H1 (cell line): ENCODE measurements around the gene KHDRBS1. TPM values are rescaled to one million over a fixed set of nuclear protein-coding genes. Genes with fewer than 3 reads are reported as not detected.
A peak's percentile ranks its signal among the peaks of the same experiment; 100 is the strongest.

Experiments used
- CTCF ChIA-PET: fragments of 300-600 bp; sonication (Branson Sonifier 250); formaldehyde crosslinking; loops from one replicate; lab custom pipeline; 2021; ENCODE audit not compliant: partially characterized antibody; lab: Charles Lee
- POLR2A ChIA-PET: fragments of 300-600 bp; sonication (Branson Sonifier 250); formaldehyde crosslinking; loops from one replicate; lab custom pipeline; 2021; ENCODE audit warnings: inconsistent platforms; ENCODE audit not compliant: partially characterized antibody; lab: Charles Lee
- DNase-seq, 2 experiments: peaks; one replicate each; pipeline versions ENCODE4 v3.0.0 to v3.0.0-alpha.2; 2010 to 2022; ENCODE audit warnings: low spot score in 2 of 2, low read depth in 1 of 2, mixed read lengths in 1 of 2
- FAIRE-seq: peaks from 2 replicates; lab custom pipeline; 2011; peaks lifted over from hg19 to GRCh38; lab: Jason Lieb, UNC
- H2AFZ ChIP-seq: 2 replicates; pipeline ENCODE4 v1.8.1; 2012; ENCODE audit warnings: low read length, inconsistent platforms
- H2AK5ac ChIP-seq: 2 replicates; pipeline ENCODE4 v1.6.1; 2013; ENCODE audit warnings: low read depth, low read length
- H2BK120ac ChIP-seq: replicated peaks from 2 replicates; pipeline ENCODE3; 2013; ENCODE audit warnings: low read depth, low read length, inconsistent platforms
- H2BK12ac ChIP-seq: 2 replicates; pipeline ENCODE4 v1.6.1; 2013; ENCODE audit warnings: low read depth, low read length
- H2BK15ac ChIP-seq: 2 replicates; pipeline ENCODE4 v1.6.1; 2013; ENCODE audit warnings: low read length
- H2BK20ac ChIP-seq: 2 replicates; pipeline ENCODE4 v1.6.1; 2013; ENCODE audit warnings: low read length
- H2BK5ac ChIP-seq: 2 replicates; pipeline ENCODE4 v1.6.1; 2013; ENCODE audit warnings: low read depth, low read length
- H3K14ac ChIP-seq: 2 replicates; pipeline ENCODE4 v1.6.1; 2013; ENCODE audit warnings: inconsistent platforms; ENCODE audit not compliant: insufficient read length
- H3K18ac ChIP-seq: 2 replicates; pipeline ENCODE4 v1.6.1; 2013; ENCODE audit warnings: low read length; ENCODE audit errors: extremely low read depth
- H3K23ac ChIP-seq: 2 replicates; pipeline ENCODE4 v1.6.1; 2013; ENCODE audit warnings: inconsistent platforms; ENCODE audit not compliant: insufficient read length
- H3K23me2 ChIP-seq: 2 replicates; pipeline ENCODE4 v1.6.1; 2013; ENCODE audit warnings: low read depth, low read length
- H3K27ac ChIP-seq: 2 replicates; pipeline ENCODE4 v1.6.1; 2011; ENCODE audit warnings: low read depth, low read length, inconsistent platforms
- H3K27me3 ChIP-seq, 4 experiments: replicated peaks in 1 of 4; 1 replicate in 1 of 4; 2 replicates in 3 of 4; pipeline versions ENCODE4 v1.6.1 to v1.8.1; 2011 to 2013; ENCODE audit warnings: low read length in 3 of 4, mild to moderate bottlenecking in 3 of 4, inconsistent platforms in 2 of 4, mixed read lengths in 2 of 4, moderate library complexity in 1 of 4; ENCODE audit not compliant: control insufficient read depth in 3 of 4, insufficient read depth in 3 of 4; ENCODE audit errors: extremely low read depth in 1 of 4
- H3K36me3 ChIP-seq, 4 experiments: 2 replicates each; pipeline versions ENCODE4 v1.6.1 to v1.8.1; 2011 to 2013; ENCODE audit warnings: mild to moderate bottlenecking in 4 of 4, low read length in 3 of 4, moderate library complexity in 2 of 4, control low read depth in 1 of 4, inconsistent platforms in 1 of 4; ENCODE audit not compliant: insufficient read depth in 4 of 4, control insufficient read depth in 2 of 4
- H3K4ac ChIP-seq: replicated peaks from 2 replicates; pipeline ENCODE3; 2013; ENCODE audit warnings: low read length, low read depth, mixed read lengths, inconsistent platforms; ENCODE audit not compliant: insufficient read length
- H3K4me1 ChIP-seq, 4 experiments: replicated peaks in 1 of 4; 1 replicate in 1 of 4; 2 replicates in 3 of 4; pipeline versions ENCODE4 v1.6.1 to v1.8.1; 2011 to 2013; ENCODE audit warnings: low read length in 3 of 4, inconsistent platforms in 2 of 4, mixed read lengths in 1 of 4; ENCODE audit not compliant: insufficient read depth in 4 of 4, control insufficient read depth in 3 of 4
- H3K4me2 ChIP-seq, 2 experiments: 2 replicates each; pipeline versions ENCODE4 v1.6.1 to v1.8.1; 2011 to 2013; ENCODE audit warnings: low read depth in 2 of 2, low read length in 2 of 2, control low read depth in 1 of 2, inconsistent platforms in 1 of 2, mild to moderate bottlenecking in 1 of 2; ENCODE audit not compliant: insufficient read depth in 1 of 2
- H3K4me3 ChIP-seq, 4 experiments: fragments of 200-600, 300-600 bp in 1 of 4; sonication (generic), shearing (Covaris generic), sonication (Bioruptor Twin) in 1 of 4; 2 replicates each; pipeline versions ENCODE4 v1.5.1 to v1.8.1; 2011 to 2016; ENCODE audit warnings: low read length in 4 of 4, low read depth in 3 of 4, control low read depth in 2 of 4, inconsistent platforms in 2 of 4, mild to moderate bottlenecking in 2 of 4, mixed read lengths in 1 of 4, moderate library complexity in 1 of 4; ENCODE audit not compliant: insufficient read depth in 2 of 4; ENCODE audit errors: extremely low read depth in 1 of 4
- H3K56ac ChIP-seq: replicated peaks from 2 replicates; pipeline ENCODE3; 2013; ENCODE audit warnings: low read depth, mild to moderate bottlenecking, mixed read lengths, low read length, inconsistent platforms; ENCODE audit not compliant: insufficient read length
- H3K79me1 ChIP-seq: 2 replicates; pipeline ENCODE4 v1.6.1; 2013; ENCODE audit warnings: low read depth, low read length, control low read depth
- H3K79me2 ChIP-seq, 2 experiments: 2 replicates each; pipeline versions ENCODE4 v1.6.1 to v1.8.1; 2012 to 2013; ENCODE audit warnings: low read length in 2 of 2, mild to moderate bottlenecking in 2 of 2, inconsistent platforms in 1 of 2; ENCODE audit not compliant: insufficient read depth in 2 of 2, control insufficient read depth in 1 of 2
- H3K9ac ChIP-seq, 4 experiments: replicated peaks in 1 of 4; 1 replicate in 1 of 4; 2 replicates in 3 of 4; pipeline versions ENCODE4 v1.6.1 to v1.8.1; 2011 to 2013; ENCODE audit warnings: low read depth in 3 of 4, low read length in 3 of 4, control low read depth in 2 of 4, mild to moderate bottlenecking in 2 of 4, moderate library complexity in 2 of 4, inconsistent platforms in 1 of 4; ENCODE audit errors: extremely low read depth in 1 of 4
- H3K9me3 ChIP-seq, 2 experiments: 2 replicates each; pipeline versions ENCODE4 v1.6.1 to v1.8.1; 2012 to 2013; ENCODE audit warnings: mild to moderate bottlenecking in 2 of 2, moderate library complexity in 2 of 2, control low read depth in 1 of 2, inconsistent platforms in 1 of 2, low read depth in 1 of 2, low read length in 1 of 2, mixed read lengths in 1 of 2; ENCODE audit not compliant: insufficient read depth in 2 of 2
- H4K20me1 ChIP-seq, 2 experiments: replicated peaks in 1 of 2; 2 replicates each; pipeline versions ENCODE3 to v1.8.1; 2011 to 2013; ENCODE audit warnings: inconsistent platforms in 2 of 2, low read length in 2 of 2, mild to moderate bottlenecking in 1 of 2; ENCODE audit not compliant: insufficient read depth in 2 of 2, control insufficient read depth in 1 of 2
- H4K5ac ChIP-seq: 2 replicates; pipeline ENCODE4 v1.6.1; 2013; ENCODE audit warnings: low read length, low read depth, mixed read lengths, inconsistent platforms; ENCODE audit not compliant: insufficient read length
- H4K8ac ChIP-seq: 2 replicates; pipeline ENCODE4 v1.8.0; 2013; ENCODE audit warnings: mild to moderate bottlenecking, moderate library complexity, low read length, inconsistent platforms; ENCODE audit not compliant: insufficient read depth; ENCODE audit errors: extremely low read depth
- H4K91ac ChIP-seq: replicated peaks from 2 replicates; pipeline ENCODE3; 2013; ENCODE audit warnings: low read length, mixed read lengths, inconsistent platforms; ENCODE audit not compliant: insufficient read length
- HDAC2 ChIP-seq, 2 experiments: fragments of 300-600 bp in 1 of 2; sonication (generic) in 1 of 2; IDR thresholded peaks; 2 replicates each; pipeline ENCODE4 v1.6.1; 2011 to 2012; ENCODE audit warnings: low read depth in 2 of 2, low read length in 2 of 2, mild to moderate bottlenecking in 2 of 2, moderate library complexity in 2 of 2, borderline replicate concordance in 1 of 2, inconsistent platforms in 1 of 2
- TEAD4 ChIP-seq: IDR thresholded peaks from 2 replicates; pipeline ENCODE4 v1.6.1; 2012; ENCODE audit warnings: low read depth, low read length, inconsistent platforms, mixed read lengths
- WGBS, 2 experiments: shearing (Covaris generic) in 1 of 2; methylation state at CpG; one replicate each; pipeline versions ENCODE4 v1.1.6 to v1.1.7; 2013 to 2015; ENCODE audit warnings: low lambda C conversion rate in 2 of 2, mixed read lengths in 2 of 2, inconsistent platforms in 1 of 2, low coverage in 1 of 2, missing lambda C conversion rate in 1 of 2; ENCODE audit not compliant: insufficient replicate concordance in 2 of 2, insufficient coverage in 1 of 2, insufficient read length in 1 of 2; ENCODE audit errors: extremely low coverage in 1 of 2, missing lambda C conversion rate in 1 of 2; 5-methylcytosine and 5-hydroxymethylcytosine counted together
- polyA plus RNA-seq, 7 experiments: library from polyadenylated mRNA; depleted of rRNA in 3 of 7; stranded (reverse) in 5 of 7; unstranded in 2 of 7; fragments of >200 nt in 5 of 7; fragments of 200-250 nt in 2 of 7; gene quantifications; 1 replicate in 5 of 7; 2 replicates in 1 of 7; 4 replicates in 1 of 7; pipeline versions ENCODE4 v1.2.1 to v1.2.3, GENCODE V29; 2011 to 2013; ENCODE audit warnings: missing spikeins in 2 of 7, mixed read lengths in 2 of 7
- total RNA-seq: library from RNA; stranded (reverse); fragmentation: NEBNext Ultra II Directional; extraction: Animal tissue kit (Norgen Biotek cat#: 25700); gene quantifications from 2 replicates; pipeline ENCODE4 v1.2.1, GENCODE V29; 2021

The KHDRBS1 gene
- total and polyA plus RNA-seq, 2 of the 8 experiments (the other 6 are each of a cell fraction or from before 2014, with no cell fraction given), result 53.8 to 284 TPM

GRCh38 chr1:31995263-31995662 lies 18.4 kb upstream of the KHDRBS1 start:
- no peaks in the 10 kb centered on the region for H3K36me3 ChIP-seq
- H3K23ac ChIP-seq, result no peak overlapping the region
- H4K20me1 ChIP-seq, result no peaks in the 10 kb centered on the region
- no peak overlapping the region for H3K4ac ChIP-seq
- no peak overlapping the region for H3K14ac ChIP-seq
- H4K8ac ChIP-seq, result no peak overlapping the region
- no peaks in the 10 kb centered on the region; the same call in 1 of the 2 replicates for H3K23me2 ChIP-seq
- H3K79me1 ChIP-seq, result no peaks in the 10 kb centered on the region
- H3K27me3 ChIP-seq, result no peaks in the 10 kb centered on the region
- ChIA-PET CTCF (interaction anchor here (0.9 to 3.0 kb wide), 3 partner anchors 9 to 29 kb away, joined by 3 to 23 read pairs (median 7); no protein-coding TSS in a partner anchor), POLR2A (no interaction called here)
- no peak overlapping the region for H3K9ac ChIP-seq
- H3K4me1 ChIP-seq, result no peaks in the 10 kb centered on the region
- no peak overlapping the region for H3K56ac ChIP-seq
- H2AK5ac ChIP-seq, result no peak overlapping the region
- H2BK120ac ChIP-seq, result no peak overlapping the region
- no peak overlapping the region for H2BK5ac ChIP-seq
- no peak for DNase-seq
- TF ChIP-seq TEAD4 (0 out of 2 replicates have a peak, but pooled peaks have one; percentile 13), HDAC2 (IDR thresholded peaks at IDR 0.05; ENCODE audit: borderline replicate concordance in 1 of 2, low read depth in 2 of 2, low read length in 2 of 2) (no peak)
- H3K4me2 ChIP-seq, result no peak overlapping the region
- H3K27ac ChIP-seq, result no peak overlapping the region
- 92% methylated on average over 3 of the region's 3 CpGs; no CpG with 5 or more reads in 1 of the 2 experiments for WGBS, 2 experiments
- no peak overlapping the region for H3K4me3 ChIP-seq
- no peak overlapping the region for H4K91ac ChIP-seq
- H3K79me2 ChIP-seq, result no peaks in the 10 kb centered on the region
- no peak overlapping the region for H2BK15ac ChIP-seq
- no peaks in the 10 kb centered on the region for H3K9me3 ChIP-seq
- H4K5ac ChIP-seq, result no peak overlapping the region
- no peak overlapping the region for H2BK12ac ChIP-seq
- H2BK20ac ChIP-seq, result no peak overlapping the region
- FAIRE-seq, result no peak
- H2AFZ ChIP-seq, result no peak overlapping the region
- H3K18ac ChIP-seq, result no peak overlapping the region
